Measurements from ENCODE around the gene TRABD2B. TPM values are rescaled to one million over a fixed set of nuclear protein-coding genes. Genes with fewer than 3 reads are reported as not detected.

The TRABD2B gene
- total RNA-seq, 2 donors from 2014 or later: 3.8 to 10.7 TPM

- ATAC-seq (ENCODE audit: insufficient number of reproducible peaks, low FRiP score, low read depth) (no peak), DNase-seq (ENCODE audit: low spot score) (no peak)
- H3K27me3 ChIP-seq (replicated peaks; ENCODE audit: insufficient read depth): no peaks in the 10 kb centered on the region
- TF ChIP-seq CTCF (IDR thresholded peaks at IDR 0.05): no peak
- no peak overlapping the region for H3K27ac ChIP-seq
- no peaks in the 10 kb centered on the region for H3K36me3 ChIP-seq
- H3K4me3 ChIP-seq: no peak overlapping the region
- no peaks in the 10 kb centered on the region for H3K9me3 ChIP-seq
- peaks cover 11 to 19% of the 10 kb centered on the region in 2 donors for H3K4me1 ChIP-seq (ENCODE audit: control insufficient read depth in 1 of 2, low read depth in 2 of 2)
Measured at GRCh38 chr1:47872886-47873285, 124.3 kb downstream of the TRABD2B start.

GRCh38 chr1:47871799-47872353 is 125.3 kb downstream of the TRABD2B start:
- peaks cover 11 to 23% of the 10 kb centered on the region in 2 donors for H3K4me1 ChIP-seq (ENCODE audit: control insufficient read depth in 1 of 2, low read depth in 2 of 2)
- H3K4me3 ChIP-seq: no peak overlapping the region
- DNase-seq (ENCODE audit: low spot score) (no peak), ATAC-seq (ENCODE audit: insufficient number of reproducible peaks, low FRiP score, low read depth) (no peak)
- no peak overlapping the region for H3K27ac ChIP-seq
- TF ChIP-seq CTCF (IDR thresholded peaks at IDR 0.05): no peak
- no peaks in the 10 kb centered on the region for H3K36me3 ChIP-seq
- no peaks in the 10 kb centered on the region for H3K9me3 ChIP-seq
- no peaks in the 10 kb centered on the region for H3K27me3 ChIP-seq (replicated peaks; ENCODE audit: insufficient read depth)

- no peak overlapping the region for H3K4me3 ChIP-seq
- DNase-seq (ENCODE audit: low spot score) (no peak), ATAC-seq (ENCODE audit: insufficient number of reproducible peaks, low FRiP score, low read depth) (no peak)
- no peaks in the 10 kb centered on the region for H3K9me3 ChIP-seq
- no peaks in the 10 kb centered on the region for H3K27me3 ChIP-seq (replicated peaks; ENCODE audit: insufficient read depth)
- H3K4me1 ChIP-seq (ENCODE audit: control insufficient read depth in 1 of 2, low read depth in 2 of 2): peaks cover 11 to 24% of the 10 kb centered on the region in 2 donors
- H3K36me3 ChIP-seq: no peaks in the 10 kb centered on the region
- TF ChIP-seq CTCF (IDR thresholded peaks at IDR 0.05): no peak
- no peak overlapping the region for H3K27ac ChIP-seq
Measured at GRCh38 chr1:47870946-47871676, 126.1 kb downstream of the TRABD2B start.

- no peak for DNase-seq (ENCODE audit: low spot score)
- Histone ChIP-seq H3K9me3 (no peaks in the 10 kb centered on the region), H3K27ac (no peak overlapping the region), H3K36me3 (no peaks in the 10 kb centered on the region), H3K4me1 (ENCODE audit: control insufficient read depth in 1 of 2, low read depth in 2 of 2) (peaks cover 11 to 20% of the 10 kb centered on the region in 2 donors), H3K27me3 (replicated peaks; ENCODE audit: insufficient read depth) (no peaks in the 10 kb centered on the region), H3K4me3 (no peak overlapping the region)
- no peak for ATAC-seq (ENCODE audit: insufficient number of reproducible peaks, low FRiP score, low read depth)
- no peak for TF ChIP-seq CTCF (IDR thresholded peaks at IDR 0.05)
Measured at GRCh38 chr1:47870480-47870879, 126.7 kb downstream of the TRABD2B start.

- no peak for ATAC-seq (ENCODE audit: insufficient number of reproducible peaks, low FRiP score, low read depth)
- Histone ChIP-seq H3K27me3 (replicated peaks; ENCODE audit: insufficient read depth) (no peaks in the 10 kb centered on the region), H3K27ac (no peak overlapping the region), H3K9me3 (no peaks in the 10 kb centered on the region), H3K4me1 (ENCODE audit: control insufficient read depth in 1 of 2, low read depth in 2 of 2) (peaks cover 11 to 20% of the 10 kb centered on the region in 2 donors), H3K36me3 (no peaks in the 10 kb centered on the region), H3K4me3 (no peak overlapping the region)
- DNase-seq (ENCODE audit: low spot score): no peak
- TF ChIP-seq CTCF (IDR thresholded peaks at IDR 0.05): no peak
Measured at GRCh38 chr1:47868348-47868676, 128.9 kb downstream of the TRABD2B start.
